Neural cell (in vitro differentiated cells): ENCODE measurements around the gene PDE8B.

ENCODE experiments used
- EP300 ChIP-seq: fragments of 450-650 bp; conservative IDR thresholded peaks from 2 replicates; pipeline ENCODE4 v1.6.1; 2014; ENCODE audit warnings: antibody characterized with exemption, mild to moderate bottlenecking, moderate library complexity; ENCODE audit not compliant: poor library complexity, severe bottlenecking
- SMC3 ChIP-seq: fragments of 450-650 bp; conservative IDR thresholded peaks from 2 replicates; pipeline ENCODE4 v1.6.1; 2014; ENCODE audit warnings: antibody characterized with exemption, mild to moderate bottlenecking, moderate library complexity; ENCODE audit not compliant: poor library complexity
- TF ChIP-seq, protein P1 (sequence below): fragments of 450-650 bp; IDR thresholded peaks from 2 replicates; pipeline ENCODE4 v1.5.1; 2014; ENCODE audit warnings: antibody characterized with exemption, mild to moderate bottlenecking, moderate library complexity; ENCODE audit not compliant: poor library complexity, severe bottlenecking
- TF ChIP-seq, protein P2 (sequence below): IDR thresholded peaks from 2 replicates; pipeline ENCODE4 v1.6.1; 2012; ENCODE audit warnings: borderline replicate concordance

DNA sequence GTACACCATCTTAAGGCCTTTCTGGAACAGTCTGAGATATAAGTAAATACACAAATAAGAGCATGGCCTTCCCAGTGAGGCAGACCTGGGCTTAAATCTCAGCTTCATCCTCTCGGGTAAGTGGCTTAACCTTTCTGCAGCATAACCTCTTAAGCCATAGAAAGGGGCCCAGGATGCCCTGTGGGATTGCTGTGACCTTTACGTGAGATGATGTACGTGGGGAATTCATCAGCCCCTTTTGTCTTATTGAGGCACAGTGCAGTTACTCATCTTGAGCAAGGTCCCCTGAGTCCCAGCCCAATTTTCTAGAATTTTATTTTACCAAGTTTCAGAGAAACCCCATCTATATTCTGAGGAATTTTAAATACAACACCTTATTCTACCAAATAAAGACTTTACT is 92.2 kb downstream of the PDE8B start:
- no peak for TF ChIP-seq EP300
- TF ChIP-seq, protein P1, sequence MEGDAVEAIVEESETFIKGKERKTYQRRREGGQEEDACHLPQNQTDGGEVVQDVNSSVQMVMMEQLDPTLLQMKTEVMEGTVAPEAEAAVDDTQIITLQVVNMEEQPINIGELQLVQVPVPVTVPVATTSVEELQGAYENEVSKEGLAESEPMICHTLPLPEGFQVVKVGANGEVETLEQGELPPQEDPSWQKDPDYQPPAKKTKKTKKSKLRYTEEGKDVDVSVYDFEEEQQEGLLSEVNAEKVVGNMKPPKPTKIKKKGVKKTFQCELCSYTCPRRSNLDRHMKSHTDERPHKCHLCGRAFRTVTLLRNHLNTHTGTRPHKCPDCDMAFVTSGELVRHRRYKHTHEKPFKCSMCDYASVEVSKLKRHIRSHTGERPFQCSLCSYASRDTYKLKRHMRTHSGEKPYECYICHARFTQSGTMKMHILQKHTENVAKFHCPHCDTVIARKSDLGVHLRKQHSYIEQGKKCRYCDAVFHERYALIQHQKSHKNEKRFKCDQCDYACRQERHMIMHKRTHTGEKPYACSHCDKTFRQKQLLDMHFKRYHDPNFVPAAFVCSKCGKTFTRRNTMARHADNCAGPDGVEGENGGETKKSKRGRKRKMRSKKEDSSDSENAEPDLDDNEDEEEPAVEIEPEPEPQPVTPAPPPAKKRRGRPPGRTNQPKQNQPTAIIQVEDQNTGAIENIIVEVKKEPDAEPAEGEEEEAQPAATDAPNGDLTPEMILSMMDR, result no peak
- no peak for TF ChIP-seq SMC3
- TF ChIP-seq, protein P2, sequence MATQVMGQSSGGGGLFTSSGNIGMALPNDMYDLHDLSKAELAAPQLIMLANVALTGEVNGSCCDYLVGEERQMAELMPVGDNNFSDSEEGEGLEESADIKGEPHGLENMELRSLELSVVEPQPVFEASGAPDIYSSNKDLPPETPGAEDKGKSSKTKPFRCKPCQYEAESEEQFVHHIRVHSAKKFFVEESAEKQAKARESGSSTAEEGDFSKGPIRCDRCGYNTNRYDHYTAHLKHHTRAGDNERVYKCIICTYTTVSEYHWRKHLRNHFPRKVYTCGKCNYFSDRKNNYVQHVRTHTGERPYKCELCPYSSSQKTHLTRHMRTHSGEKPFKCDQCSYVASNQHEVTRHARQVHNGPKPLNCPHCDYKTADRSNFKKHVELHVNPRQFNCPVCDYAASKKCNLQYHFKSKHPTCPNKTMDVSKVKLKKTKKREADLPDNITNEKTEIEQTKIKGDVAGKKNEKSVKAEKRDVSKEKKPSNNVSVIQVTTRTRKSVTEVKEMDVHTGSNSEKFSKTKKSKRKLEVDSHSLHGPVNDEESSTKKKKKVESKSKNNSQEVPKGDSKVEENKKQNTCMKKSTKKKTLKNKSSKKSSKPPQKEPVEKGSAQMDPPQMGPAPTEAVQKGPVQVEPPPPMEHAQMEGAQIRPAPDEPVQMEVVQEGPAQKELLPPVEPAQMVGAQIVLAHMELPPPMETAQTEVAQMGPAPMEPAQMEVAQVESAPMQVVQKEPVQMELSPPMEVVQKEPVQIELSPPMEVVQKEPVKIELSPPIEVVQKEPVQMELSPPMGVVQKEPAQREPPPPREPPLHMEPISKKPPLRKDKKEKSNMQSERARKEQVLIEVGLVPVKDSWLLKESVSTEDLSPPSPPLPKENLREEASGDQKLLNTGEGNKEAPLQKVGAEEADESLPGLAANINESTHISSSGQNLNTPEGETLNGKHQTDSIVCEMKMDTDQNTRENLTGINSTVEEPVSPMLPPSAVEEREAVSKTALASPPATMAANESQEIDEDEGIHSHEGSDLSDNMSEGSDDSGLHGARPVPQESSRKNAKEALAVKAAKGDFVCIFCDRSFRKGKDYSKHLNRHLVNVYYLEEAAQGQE, result no peak
